Islet of Langerhans (tissue), 1 donor: Measurements from ENCODE around the gene DLEC1.
"Not testable (repeated sequence)": the region's sequence is repeated elsewhere in the genome, so short reads cannot be mapped to it uniquely, and the experiment has no call there.

Experiments
- FAIRE-seq: peaks from one replicate; lab custom pipeline; 2011; peaks lifted over from hg19 to GRCh38; lab: Jason Lieb, UNC

Gene DLEC1

DNA sequence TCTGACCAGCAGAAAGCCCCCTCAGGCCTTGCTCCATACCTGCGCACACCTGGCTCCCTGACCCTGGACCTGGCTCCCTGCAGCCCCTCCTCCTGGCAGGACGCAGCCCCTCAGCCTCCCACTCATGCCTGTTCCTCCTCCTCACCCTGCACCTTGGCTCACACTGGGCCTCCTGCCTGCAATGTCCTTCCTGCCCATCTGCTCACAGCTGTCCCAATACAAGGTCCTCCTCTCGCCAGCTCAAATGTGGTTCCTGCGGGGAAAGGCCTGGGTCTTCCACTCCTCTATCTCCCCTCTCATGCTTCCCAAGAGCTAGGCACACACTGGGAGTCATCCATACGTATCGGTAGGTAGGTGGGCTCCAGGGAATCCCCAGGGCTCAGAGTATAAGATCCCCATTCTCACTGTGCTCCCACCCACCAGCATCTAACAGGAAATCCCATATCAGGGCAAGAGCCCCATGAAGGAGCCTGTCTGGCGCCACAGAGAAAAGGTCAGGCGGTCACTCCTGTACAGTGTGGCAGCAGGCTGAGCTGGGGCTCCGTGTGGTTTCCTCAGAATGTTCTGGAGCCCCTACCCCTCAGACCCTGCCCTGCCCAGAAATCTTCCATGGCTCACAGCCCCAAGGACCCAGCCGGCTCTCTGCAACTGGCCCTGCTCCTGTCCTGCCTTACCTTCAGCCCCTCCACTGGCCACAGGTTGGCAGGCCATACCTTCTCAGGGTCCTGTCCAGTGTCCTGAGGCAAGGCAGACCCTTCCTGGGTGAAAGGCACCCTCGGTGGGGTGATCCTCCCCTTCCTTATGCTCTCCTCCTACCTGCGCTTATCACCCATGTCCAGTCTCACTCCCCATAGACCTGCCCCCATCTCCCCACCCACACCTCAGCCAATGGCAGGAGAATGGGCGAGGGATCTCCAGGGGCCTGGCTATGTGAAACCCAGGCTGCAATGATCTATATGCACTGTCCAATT lies 20.4 kb upstream of the DLEC1 start:
- FAIRE-seq = no peak

DNA sequence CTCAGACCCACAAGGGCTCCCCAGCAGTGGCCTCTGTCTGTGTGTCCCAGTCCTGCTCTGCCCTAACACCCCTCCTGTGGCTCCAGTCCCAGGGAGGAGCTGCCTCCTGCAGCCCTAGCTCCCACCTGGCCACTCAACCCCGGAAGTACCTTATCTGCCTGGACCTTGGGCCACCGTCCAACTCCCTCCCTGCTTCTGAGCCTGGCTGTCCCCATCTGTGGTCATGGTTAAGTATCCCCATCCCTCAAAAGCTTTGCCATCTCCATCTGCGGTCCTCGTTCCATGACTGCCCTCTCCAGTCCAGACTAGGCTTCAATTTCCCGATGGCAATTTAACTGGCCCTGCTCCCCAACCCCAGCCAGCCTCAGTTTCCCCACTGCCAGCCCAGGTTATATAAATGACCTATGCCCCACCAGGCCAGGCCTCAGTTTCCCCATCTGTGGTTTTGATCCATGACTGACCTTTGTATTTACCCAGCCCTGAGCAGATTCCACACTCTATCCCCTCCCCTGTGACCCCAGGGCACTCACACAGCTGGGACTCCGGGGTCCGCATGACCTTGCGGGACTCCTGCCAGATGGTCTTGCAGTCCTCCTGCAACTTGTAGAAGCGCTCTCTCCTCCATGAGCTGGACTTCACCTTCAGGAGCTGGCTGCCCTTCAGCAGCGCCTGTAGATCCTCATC lies 19.2 kb upstream of the DLEC1 start:
- FAIRE-seq = no peak

DNA sequence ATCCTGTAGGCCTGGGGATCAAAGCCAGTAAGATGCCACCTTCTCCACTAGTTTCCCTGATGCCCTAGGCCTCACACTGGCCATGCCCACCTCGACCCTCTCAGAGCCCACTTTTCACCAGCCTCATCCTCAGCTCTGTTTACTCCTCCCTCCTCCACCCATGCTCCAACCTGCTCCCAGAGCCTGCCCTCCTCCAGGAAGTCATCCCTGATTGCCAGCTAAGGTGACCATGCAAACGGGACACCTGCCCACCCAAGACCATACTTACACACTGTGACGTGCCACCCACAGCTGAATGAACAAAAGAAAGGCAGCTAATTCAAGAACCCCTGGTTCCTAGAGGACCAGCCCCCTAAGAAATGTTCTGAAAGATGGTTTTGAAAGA lies 18.7 kb upstream of the DLEC1 start:
- FAIRE-seq = no peak

- no peak for FAIRE-seq
Measured at GRCh38 chr3:38021196-38021595, 17.8 kb upstream of the DLEC1 start.

DNA sequence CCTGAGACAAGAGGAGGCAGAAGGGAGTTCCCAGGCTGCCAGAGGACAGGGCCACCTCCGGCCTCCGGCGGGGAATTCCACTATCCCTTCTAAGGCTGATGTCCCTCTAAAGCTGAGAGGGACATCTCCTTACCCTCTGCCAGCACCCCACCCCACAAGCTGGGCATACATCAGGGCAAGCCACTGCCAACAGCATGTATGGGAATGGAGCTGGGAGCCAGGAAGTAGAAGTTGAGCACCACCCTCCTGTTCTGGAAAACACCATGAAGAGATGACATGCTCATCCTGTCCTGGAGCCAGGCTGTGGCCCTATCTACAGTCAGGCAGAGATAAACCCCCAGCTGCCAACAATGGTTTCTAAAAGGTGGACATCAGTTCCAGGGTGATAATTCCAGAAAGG lies 16.7 kb upstream of the DLEC1 start:
- FAIRE-seq = no peak

GRCh38 chr3:38022896-38023709 lies 15.9 kb upstream of the DLEC1 start:
- FAIRE-seq = no peak

- FAIRE-seq = no peak
Measured at GRCh38 chr3:38026856-38027255, 12.2 kb upstream of the DLEC1 start.

DNA sequence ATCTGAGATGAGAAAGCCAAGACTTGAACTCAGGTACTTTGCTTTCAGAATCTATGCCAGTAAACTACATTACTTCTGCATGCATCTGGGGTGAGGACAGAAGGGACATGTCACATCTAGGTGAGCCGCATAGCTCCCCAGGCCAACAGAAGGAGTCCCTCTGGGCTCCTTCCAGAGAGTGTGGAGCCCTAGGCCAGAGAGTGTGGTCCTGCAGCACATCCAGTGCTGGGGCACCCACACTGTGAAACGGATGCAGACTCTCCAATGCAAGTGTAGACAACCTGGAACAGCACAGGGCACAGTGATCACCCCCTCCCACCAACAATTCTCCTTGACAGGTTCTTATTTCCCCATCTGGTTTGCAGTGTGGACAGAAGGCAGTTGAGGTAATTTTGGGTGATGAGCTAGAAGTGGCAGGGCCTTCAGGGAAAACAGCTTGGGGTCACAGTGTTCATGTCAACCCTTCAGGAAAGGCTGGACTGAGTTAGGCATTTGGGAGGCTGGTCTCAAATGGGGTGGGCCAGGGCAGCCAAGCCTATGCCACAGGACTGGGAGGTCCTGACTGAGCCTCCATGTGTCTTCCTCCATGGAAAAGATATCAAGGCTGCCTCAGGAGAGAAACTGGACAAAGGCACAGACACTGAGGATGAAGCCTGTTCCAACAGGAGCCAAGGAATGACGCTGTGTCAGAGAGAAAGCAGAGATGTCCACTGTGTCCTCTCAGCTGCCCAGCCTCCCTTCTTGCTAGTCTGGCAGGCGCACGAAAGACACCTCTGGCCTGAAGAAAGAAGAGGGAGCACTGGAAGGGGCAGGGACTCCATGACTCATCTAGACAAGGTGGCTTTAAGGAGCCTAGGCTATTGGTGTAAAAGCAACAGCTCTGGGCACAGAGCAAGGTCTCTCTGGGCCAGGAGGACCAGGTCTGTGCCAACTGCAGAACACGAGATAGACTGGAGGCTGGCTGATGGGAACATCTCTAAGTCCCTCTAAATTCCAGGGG lies 11.2 kb upstream of the DLEC1 start:
- no peak for FAIRE-seq

DNA sequence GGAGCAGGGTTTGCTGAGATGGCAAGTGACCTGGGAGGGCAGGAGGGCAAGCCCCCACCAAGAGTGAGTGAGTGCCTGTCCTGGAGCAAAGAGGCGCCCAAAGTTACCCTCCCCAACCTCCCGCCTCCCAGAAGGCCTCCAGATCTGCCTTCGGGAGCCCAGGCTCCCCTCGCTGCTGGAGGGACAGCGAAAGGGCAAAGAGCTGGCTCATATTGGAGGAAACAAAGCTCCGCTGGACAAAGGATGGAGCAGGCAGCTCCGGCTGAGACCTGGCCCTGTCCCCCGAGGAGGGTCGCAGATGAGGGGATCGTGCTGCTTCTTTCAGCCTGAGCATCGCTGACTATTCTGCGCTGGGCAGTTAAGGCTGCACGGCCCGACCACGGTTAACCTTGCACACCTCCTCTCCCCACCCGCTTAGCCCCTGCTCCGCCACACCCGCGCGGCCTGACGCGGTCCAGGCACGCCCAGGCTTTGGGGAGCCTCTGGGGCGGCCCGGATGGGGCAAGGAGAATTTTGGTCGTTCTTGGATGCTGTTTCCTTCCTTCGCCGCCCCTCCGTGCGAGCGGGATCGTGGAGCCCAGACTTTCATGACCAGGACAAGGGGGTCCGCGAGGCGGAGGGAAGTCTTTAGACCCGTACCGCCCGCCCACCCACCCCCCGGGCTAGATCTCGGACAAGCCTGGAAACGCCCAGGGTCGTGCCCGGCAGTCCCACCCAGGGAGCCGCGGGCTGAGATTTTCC lies 10.2 kb upstream of the DLEC1 start:
- FAIRE-seq = no peak

- FAIRE-seq = no peak
Measured at GRCh38 chr3:38029400-38030125, 9.4 kb upstream of the DLEC1 start, which contains the start of gene PLCD1. PLCD1 (minus strand) TSS chr3:38029642; CDS start chr3:38029539, 103 bp downstream.

DNA sequence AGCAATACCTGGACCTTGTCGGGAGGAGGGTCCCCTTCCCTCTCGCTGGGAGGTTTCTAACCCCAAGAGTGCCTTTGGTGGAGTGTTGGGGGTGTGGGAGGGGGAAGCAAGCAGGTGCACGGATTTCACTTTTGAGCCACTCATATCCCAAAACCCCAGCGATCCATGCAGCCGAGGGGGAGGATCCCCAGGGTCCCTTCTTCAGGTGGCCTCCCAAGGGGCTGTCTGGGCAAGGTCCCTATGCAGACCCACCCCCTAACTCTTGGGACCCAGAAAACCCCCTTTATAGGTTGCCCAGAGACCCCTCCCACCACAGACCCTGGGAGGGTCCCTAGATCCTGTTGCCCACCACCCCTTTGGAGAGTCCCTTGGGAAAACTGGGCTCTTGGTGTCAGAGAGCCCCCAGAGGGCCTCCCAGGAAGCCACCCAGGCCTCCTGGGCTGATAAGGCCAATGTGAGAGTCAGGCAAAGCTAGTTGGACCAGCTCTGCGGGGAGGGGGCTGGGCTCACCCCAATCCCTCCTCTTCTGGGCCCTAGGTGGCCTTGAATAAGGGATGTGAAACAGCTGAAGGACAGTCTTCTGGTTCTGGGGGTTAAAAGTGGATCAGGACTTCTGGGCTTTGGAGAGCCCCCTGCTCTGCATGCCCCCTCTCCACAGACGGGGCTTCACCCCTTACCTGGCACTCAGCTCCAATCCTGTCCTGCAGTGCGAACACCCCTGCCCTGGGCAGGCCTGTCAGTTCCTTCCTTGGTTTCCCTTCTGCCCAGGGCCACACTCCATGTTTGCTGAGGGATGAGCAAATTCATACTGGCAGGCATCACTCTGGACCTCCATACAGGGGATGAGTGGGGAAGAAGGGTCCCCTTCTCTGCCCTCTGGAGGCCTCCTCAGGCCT lies 8.6 kb upstream of the DLEC1 start:
- no peak for FAIRE-seq

GRCh38 chr3:38031022-38031994 lies 7.7 kb upstream of the DLEC1 start:
- FAIRE-seq = no peak

DNA sequence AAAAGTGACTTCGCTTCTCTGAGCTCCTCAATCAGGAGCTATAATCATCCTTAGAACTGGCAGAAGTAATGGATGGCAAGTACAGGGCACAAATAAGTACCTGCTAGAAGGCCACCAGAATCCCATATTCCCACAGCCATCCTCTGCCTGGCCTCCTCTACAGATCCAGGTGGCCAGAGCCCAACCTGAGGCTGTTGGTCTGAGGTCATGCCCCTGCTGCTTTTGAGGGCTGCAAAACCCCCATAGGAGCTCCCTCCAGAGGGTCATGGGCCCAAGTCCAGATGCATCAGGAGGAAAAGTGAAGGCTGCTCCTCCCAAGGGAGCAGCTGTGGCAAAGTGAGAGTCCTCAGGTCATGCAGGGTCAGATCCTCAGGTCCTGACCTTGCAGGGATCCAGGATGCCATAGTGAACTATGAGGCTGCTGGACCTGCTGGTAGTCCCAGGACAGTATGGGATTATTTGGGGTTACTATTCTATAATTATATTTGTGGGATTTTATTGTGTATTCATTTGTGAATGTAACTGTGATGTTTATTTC lies 6.6 kb upstream of the DLEC1 start:
- FAIRE-seq = no peak

DNA sequence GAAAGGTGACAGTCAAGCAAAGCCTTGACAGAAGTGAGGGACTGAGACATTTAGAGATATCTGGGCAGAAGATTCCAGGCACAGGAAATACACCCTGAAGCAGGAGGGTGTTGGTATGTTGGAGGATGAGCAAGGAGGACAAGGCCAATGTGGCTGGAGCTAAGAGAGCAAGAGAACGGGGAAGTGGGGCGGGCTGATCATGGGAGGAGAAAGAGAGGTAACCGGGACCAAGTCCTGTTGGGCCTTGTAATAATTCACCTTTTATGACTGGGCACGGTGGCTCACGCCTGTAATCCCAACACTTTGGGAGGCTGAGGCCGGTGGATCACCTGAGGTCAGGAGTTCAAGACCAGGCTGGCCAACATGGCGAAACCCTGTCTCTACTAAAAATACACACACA lies 5.4 kb upstream of the DLEC1 start:
- not testable (repeated sequence) for FAIRE-seq

GRCh38 chr3:38034335-38034734 lies 4.7 kb upstream of the DLEC1 start:
- not testable (repeated sequence) for FAIRE-seq

- FAIRE-seq = no peak
Measured at GRCh38 chr3:38036286-38036685, 2.7 kb upstream of the DLEC1 start.

GRCh38 chr3:38036906-38037305 lies 2.1 kb upstream of the DLEC1 start:
- FAIRE-seq = no peak
